ENCODE measurements around the gene DLL1.
"Not testable (repeated sequence)": the region's sequence is repeated elsewhere in the genome, so short reads cannot be mapped to it uniquely, and the experiment has no call there.

Gene DLL1

GRCh38 chr6:170290296-170291128 is at the start of gene DLL1:
DLL1 (minus strand) TSS chr6:170291078; CDS start chr6:170290139, 939 bp downstream.
- DNase-seq (ENCODE audit: low read depth in 2 of 3, low spot score in 1 of 3), result no peak

- DNase-seq (ENCODE audit: low read depth in 2 of 3, low spot score in 1 of 3), result not testable (repeated sequence)
Observed at GRCh38 chr6:170335199-170335598, 44.3 kb upstream of the DLL1 start.

- DNase-seq (ENCODE audit: low read depth in 2 of 3, low spot score in 1 of 3), result no peak
Observed at GRCh38 chr6:170329321-170329720, 38.4 kb upstream of the DLL1 start.

GRCh38 chr6:170317718-170318117 is 26.8 kb upstream of the DLL1 start:
- DNase-seq (ENCODE audit: low read depth in 2 of 3, low spot score in 1 of 3), result no peak

GRCh38 chr6:170317076-170317475 is 26.2 kb upstream of the DLL1 start:
- no peak for DNase-seq (ENCODE audit: low read depth in 2 of 3, low spot score in 1 of 3)

- no peak for DNase-seq (ENCODE audit: low read depth in 2 of 3, low spot score in 1 of 3)
Observed at GRCh38 chr6:170316071-170316470, 25.2 kb upstream of the DLL1 start.

GRCh38 chr6:170314983-170315382 is 24.1 kb upstream of the DLL1 start:
- no peak for DNase-seq (ENCODE audit: low read depth in 2 of 3, low spot score in 1 of 3)

GRCh38 chr6:170313716-170314295 is 22.9 kb upstream of the DLL1 start:
- DNase-seq (ENCODE audit: low read depth in 2 of 3, low spot score in 1 of 3), result no peak

GRCh38 chr6:170312876-170313275 is 22.0 kb upstream of the DLL1 start:
- no peak for DNase-seq (ENCODE audit: low read depth in 2 of 3, low spot score in 1 of 3)

GRCh38 chr6:170311696-170312095 is 20.8 kb upstream of the DLL1 start:
- no peak for DNase-seq (ENCODE audit: low read depth in 2 of 3, low spot score in 1 of 3)

- no peak for DNase-seq (ENCODE audit: low read depth in 2 of 3, low spot score in 1 of 3)
Observed at GRCh38 chr6:170308761-170309160, 17.9 kb upstream of the DLL1 start.

- no peak for DNase-seq (ENCODE audit: low read depth in 2 of 3, low spot score in 1 of 3)
Observed at GRCh38 chr6:170307080-170307545, 16.2 kb upstream of the DLL1 start.

- DNase-seq (ENCODE audit: low read depth in 2 of 3, low spot score in 1 of 3), result peak; percentile 88 to 95 (median 91)
Observed at GRCh38 chr6:170306324-170307079, 15.6 kb upstream of the DLL1 start, which contains the start of gene FAM120B. FAM120B (plus strand) TSS chr6:170306758; CDS start chr6:170317391, 10,633 bp downstream.

GRCh38 chr6:170305805-170306323 is 15.0 kb upstream of the DLL1 start:
- no peak for DNase-seq (ENCODE audit: low read depth in 2 of 3, low spot score in 1 of 3)

GRCh38 chr6:170301184-170301583 is 10.3 kb upstream of the DLL1 start:
- DNase-seq (ENCODE audit: low read depth in 2 of 3, low spot score in 1 of 3), result no peak

GRCh38 chr6:170298688-170299087 is 7.8 kb upstream of the DLL1 start:
- DNase-seq (ENCODE audit: low read depth in 2 of 3, low spot score in 1 of 3), result no peak

GRCh38 chr6:170297576-170298330 is 6.9 kb upstream of the DLL1 start:
- no peak for DNase-seq (ENCODE audit: low read depth in 2 of 3, low spot score in 1 of 3)

GRCh38 chr6:170296746-170297575 is 6.1 kb upstream of the DLL1 start:
- DNase-seq (ENCODE audit: low read depth in 2 of 3, low spot score in 1 of 3), result no peak

GRCh38 chr6:170296423-170296745 is 5.5 kb upstream of the DLL1 start:
- DNase-seq (ENCODE audit: low read depth in 2 of 3, low spot score in 1 of 3), result no peak

Data from stimulated activated CD4-positive, alpha-beta T cell treated with anti-CD3 and anti-CD28 coated beads, Interleukin-12 subunit alpha, Interleukin-12 subunit beta, amount 100 ng/mL, for 48 hours (primary cell).